K562 (cell line): Measurements from ENCODE around the gene ANKDD1A. TPM values are rescaled to one million over a fixed set of nuclear protein-coding genes. Genes with fewer than 3 reads are reported as not detected.
A peak's percentile ranks its signal among the peaks of the same experiment; 100 is the strongest.

Source experiments
- ADNP ChIP-seq: fragments of 200-800 bp; sonication (Bioruptor generic); IDR thresholded peaks from 2 replicates; pipeline ENCODE4 v1.6.1; 2016; ENCODE audit warnings: missing genetic modification characterization, missing compliant biosample characterization
- ASH1L ChIP-seq: fragments of 450-650 bp; IDR thresholded peaks from 2 replicates; pipeline ENCODE4 v1.6.1; 2018; ENCODE audit warnings: borderline replicate concordance, mild to moderate bottlenecking, low read depth; ENCODE audit not compliant: partially characterized antibody
- ATF1 ChIP-seq, 2 experiments: fragments of 450-650 bp in 1 of 2; IDR thresholded peaks; 2 replicates each; pipeline ENCODE4 v1.6.1; 2016; ENCODE audit warnings: missing compliant biosample characterization in 1 of 2, missing genetic modification characterization in 1 of 2
- CSDE1 ChIP-seq, 2 experiments: fragments of 450-650 bp; IDR thresholded peaks; 2 replicates each; pipeline ENCODE4 v1.6.1; 2016; ENCODE audit warnings: mild to moderate bottlenecking in 1 of 2
- ELF1 ChIP-seq: fragments of 200-800 bp; sonication (Bioruptor generic); IDR thresholded peaks from 2 replicates; pipeline ENCODE4 v1.6.1; 2016; ENCODE audit warnings: missing genetic modification characterization, missing compliant biosample characterization
- ELF2 ChIP-seq: fragments of 250-450 bp; sonication (Bioruptor Pico); IDR thresholded peaks from 2 replicates; pipeline ENCODE4 v1.5.0; 2021; ENCODE audit warnings: mild to moderate bottlenecking
- ESRRA ChIP-seq: fragments of 450-650 bp; IDR thresholded peaks from 2 replicates; pipeline ENCODE4 v1.6.1; 2014; ENCODE audit warnings: low read depth, mild to moderate bottlenecking, moderate library complexity, borderline replicate concordance
- FOXM1 ChIP-seq, 2 experiments: fragments of 450-650 bp in 1 of 2; sonication (generic) in 1 of 2; formaldehyde crosslinking in 1 of 2; IDR thresholded peaks; 2 replicates each; pipeline versions ENCODE4 v1.6.1 to v1.9.0; 2017 to 2022; ENCODE audit warnings: low read depth in 2 of 2, mild to moderate bottlenecking in 2 of 2, missing genetic modification reagents in 1 of 2, moderate library complexity in 1 of 2
- FOXP1 ChIP-seq: sonication (generic); formaldehyde crosslinking; IDR thresholded peaks from 2 replicates; pipeline ENCODE4 v1.8.0; 2022; ENCODE audit warnings: mild to moderate bottlenecking, missing genetic modification reagents
- JUNB ChIP-seq: fragments of 450-650 bp; formaldehyde crosslinking; conservative IDR thresholded peaks from 2 replicates; pipeline ENCODE4 v1.4.0; 2020; ENCODE audit warnings: mild to moderate bottlenecking
- KAT8 ChIP-seq: fragments of 450-650 bp; IDR thresholded peaks from 2 replicates; pipeline ENCODE4 v1.6.1; 2016; ENCODE audit warnings: low read depth, mild to moderate bottlenecking
- MECOM ChIP-seq: fragments of 250-450 bp; sonication (Bioruptor Pico); IDR thresholded peaks from 2 replicates; pipeline ENCODE4 v1.8.0; 2022; ENCODE audit warnings: inconsistent platforms
- NBN ChIP-seq: fragments of 450-650 bp; IDR thresholded peaks from 2 replicates; pipeline ENCODE4 v1.6.1; 2016; ENCODE audit warnings: low read depth, mild to moderate bottlenecking
- NEUROD1 ChIP-seq: fragments of 150-350 bp; IDR thresholded peaks from 2 replicates; pipeline ENCODE4 v1.6.1; 2014; ENCODE audit warnings: borderline replicate concordance, low read length, low read depth; ENCODE audit not compliant: partially characterized antibody
- NFRKB ChIP-seq: fragments of 450-650 bp; IDR thresholded peaks from 2 replicates; pipeline ENCODE4 v1.6.1; 2016; ENCODE audit warnings: low read depth
- SMAD4 ChIP-seq: fragments of 250-450 bp; sonication (Bioruptor Pico); conservative IDR thresholded peaks from 2 replicates; pipeline ENCODE4 v1.8.0; 2021; ENCODE audit warnings: inconsistent platforms, mild to moderate bottlenecking, moderate library complexity
- TCF7 ChIP-seq: sonication (generic); IDR thresholded peaks from 2 replicates; pipeline ENCODE4 v1.6.1; 2016; ENCODE audit warnings: antibody characterized with exemption, borderline replicate concordance
- TCF7L2 ChIP-seq: fragments of 150-350 bp; IDR thresholded peaks from 2 replicates; pipeline ENCODE4 v1.6.1; 2016; ENCODE audit warnings: low read depth, mild to moderate bottlenecking, low read length, moderate library complexity
- ZNF324 ChIP-seq: fragments of 250-450 bp; sonication (Bioruptor Pico); IDR thresholded peaks from 2 replicates; pipeline ENCODE4 v1.4.0; 2020; ENCODE audit warnings: mild to moderate bottlenecking
- ZNF695 ChIP-seq: fragments of 450-650 bp; formaldehyde crosslinking; IDR thresholded peaks from 2 replicates; pipeline ENCODE4 v1.4.0; 2020; ENCODE audit warnings: mild to moderate bottlenecking, moderate library complexity
- polyA plus RNA-seq, 8 experiments: library from polyadenylated mRNA; depleted of rRNA in 4 of 8; stranded (reverse) in 5 of 8; unstranded in 3 of 8; fragments of >200 nt; fragmentation: Nextera tagmentation in 2 of 8; fragmentation: Illumina TruSeq in 1 of 8; extraction: Ambion mirVana in 2 of 8; extraction: Trizol in 1 of 8; gene quantifications; 2 replicates each; pipeline versions ENCODE4 v1.2.1 to v1.2.3, GENCODE V29; 2011 to 2014; ENCODE audit warnings: inconsistent platforms in 1 of 8, missing spikeins in 1 of 8
- total RNA-seq, 7 experiments: library from RNA; depleted of rRNA in 6 of 7; stranded (reverse); fragments of >200 nt in 6 of 7; fragmentation: Illumina TruSeq in 2 of 7; extraction: Trizol in 2 of 7; gene quantifications; 2 replicates each; pipeline versions ENCODE4 v1.2.1 to v1.2.3, GENCODE V29; 2011 to 2021; ENCODE audit warnings: low replicate concordance in 1 of 7

The ANKDD1A gene
- total and polyA plus RNA-seq, 9 of the 15 experiments (the other 6 are each of a cell fraction or from before 2014, with no cell fraction given): 0.08 to 0.80 (median 0.43) TPM

DNA sequence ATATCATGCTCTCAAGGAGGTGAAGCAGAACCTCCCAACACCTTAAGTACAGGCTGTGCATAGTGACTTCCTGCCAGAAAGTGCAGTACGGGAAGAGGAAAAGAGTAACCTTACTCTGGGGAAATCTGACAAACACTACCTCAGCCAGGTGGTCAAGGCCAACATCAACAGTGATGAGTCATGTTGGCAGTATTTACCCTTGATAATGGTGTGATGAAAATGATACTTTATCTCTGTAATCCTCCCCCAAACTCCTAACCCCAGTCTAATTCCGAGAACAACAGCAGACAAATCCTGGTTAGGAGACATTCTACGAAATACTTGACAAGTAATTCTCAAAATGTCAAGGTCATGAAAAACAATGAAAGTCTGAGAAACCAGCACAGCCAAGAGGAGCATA is 26.5 kb downstream of the ANKDD1A start (continued):
- TF ChIP-seq TCF7: no peak
- no peak for TF ChIP-seq ASH1L
- TF ChIP-seq SMAD4: 0 out of 2 replicates have a peak, but pooled peaks have one; percentile 40
- no peak for TF ChIP-seq JUNB
- no peak for TF ChIP-seq NFRKB
- TF ChIP-seq ZNF324 (CRISPR knock-in tag): no peak
- no peak for TF ChIP-seq CSDE1 (IDR thresholded peaks at IDR 0.05)
- TF ChIP-seq MECOM (CRISPR knock-in tag): no peak
- TF ChIP-seq ZNF695: no peak
- no peak for TF ChIP-seq KAT8
- no peak for TF ChIP-seq FOXM1 (IDR thresholded peaks at IDR 0.05; ENCODE audit: low read depth)
- no peak for TF ChIP-seq FOXM1 (CRISPR knock-in tag; IDR thresholded peaks at IDR 0.05; ENCODE audit: low read depth)
- TF ChIP-seq NBN: no peak; the same call in 1 of the 2 replicates
- no peak for TF ChIP-seq FOXP1 (CRISPR knock-in tag)
- TF ChIP-seq ELF1 (tag): no peak
- no peak for TF ChIP-seq ATF1 (CRISPR knock-in tag; IDR thresholded peaks at IDR 0.05)
- TF ChIP-seq ATF1 (tag; IDR thresholded peaks at IDR 0.05): no peak
- no peak for TF ChIP-seq ADNP
- peak; percentile 93 for TF ChIP-seq ESRRA
- TF ChIP-seq NEUROD1: no peak
- TF ChIP-seq ELF2 (CRISPR knock-in tag): no peak
- TF ChIP-seq TCF7L2: no peak
